Fibroblast of skin of right biceps (primary cell): ENCODE results near the gene MFRP.
"Not testable (repeated sequence)": the region's sequence is repeated elsewhere in the genome, so short reads cannot be mapped to it uniquely, and the experiment has no call there.

ENCODE experiments used
- DNase-seq: peaks from one replicate; pipeline ENCODE4 v3.0.0-alpha.2; 2013

The MFRP gene

GRCh38 chr11:119346605-119347004, at the start of gene MFRP:
TSS of gene MFRP (minus strand) at chr11:119346705. CDS start at chr11:119346513, 192 bp downstream.
- no peak for DNase-seq

DNA sequence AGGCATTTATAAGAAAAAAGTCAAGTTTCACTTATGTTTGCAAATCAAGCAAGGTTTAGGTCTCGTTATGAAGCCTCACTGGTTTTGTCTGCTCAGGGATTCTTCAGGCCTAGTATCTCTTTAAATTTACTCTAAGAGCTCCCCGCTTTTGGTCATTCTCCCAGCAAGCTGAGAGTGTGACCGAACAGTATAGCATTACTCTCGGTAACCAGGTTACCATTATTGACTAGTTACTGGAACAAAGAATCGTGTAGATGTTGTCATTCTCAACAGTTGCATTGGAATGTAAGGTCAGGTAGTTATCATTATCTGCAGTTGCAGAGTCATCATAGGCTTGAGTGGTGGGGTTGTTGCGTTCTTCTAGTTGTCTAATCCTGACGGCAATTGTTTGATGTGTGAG, 44.8 kb upstream of the MFRP start:
- DNase-seq: no peak

DNA sequence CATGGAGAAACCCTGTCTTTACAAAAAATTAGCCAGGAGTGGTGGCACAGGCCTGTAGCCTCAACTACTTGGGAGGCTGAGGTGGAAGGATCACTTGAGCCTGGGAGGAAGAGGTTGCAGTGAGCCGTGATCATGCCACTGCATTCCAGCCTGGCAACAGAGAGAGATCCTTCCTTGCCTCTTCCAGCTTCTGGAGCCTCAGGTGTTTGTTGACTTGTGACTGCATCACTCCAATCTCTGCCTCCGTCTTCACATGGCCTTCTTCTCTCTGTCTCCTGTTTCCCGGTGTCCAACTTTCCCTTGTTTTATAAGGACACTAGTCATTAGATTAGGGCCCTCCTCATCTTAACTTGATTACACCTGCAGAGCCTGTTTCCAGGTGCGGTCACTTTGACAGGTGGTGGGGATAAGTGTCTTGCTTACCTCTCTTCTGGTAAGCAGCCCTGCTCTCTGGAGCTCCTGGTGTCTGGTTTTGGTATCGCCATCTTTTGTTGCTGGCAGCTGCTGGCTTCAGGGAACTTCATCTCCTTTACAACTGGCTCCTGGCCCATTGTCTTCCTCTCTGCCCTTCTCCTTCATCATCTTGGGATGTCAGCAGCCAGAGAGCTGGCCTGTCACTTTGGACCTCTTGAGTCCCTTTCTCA, 43.2 kb upstream of the MFRP start:
- DNase-seq: no peak

GRCh38 chr11:119388103-119388502, 41.6 kb upstream of the MFRP start:
- no peak for DNase-seq

DNA sequence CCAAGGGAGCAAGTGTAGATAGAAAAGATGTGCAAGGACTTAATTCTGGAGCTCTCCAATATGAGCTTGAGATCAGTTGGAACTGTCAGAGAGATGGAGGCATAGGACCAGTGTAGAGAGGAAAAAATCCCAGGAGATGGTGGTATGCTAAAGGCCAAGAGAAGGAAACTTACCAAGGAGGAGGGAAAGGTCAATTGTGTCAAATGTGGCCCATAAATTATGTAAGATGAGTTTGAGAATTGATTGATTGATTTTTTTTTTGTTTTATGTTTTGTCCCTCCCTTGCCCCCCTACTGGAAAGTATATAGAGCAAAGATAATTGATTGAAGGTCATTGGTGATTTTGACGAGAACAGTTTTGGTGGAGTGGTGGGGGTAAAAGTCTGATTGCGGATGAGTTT, 37.8 kb upstream of the MFRP start:
- DNase-seq: no peak

DNA sequence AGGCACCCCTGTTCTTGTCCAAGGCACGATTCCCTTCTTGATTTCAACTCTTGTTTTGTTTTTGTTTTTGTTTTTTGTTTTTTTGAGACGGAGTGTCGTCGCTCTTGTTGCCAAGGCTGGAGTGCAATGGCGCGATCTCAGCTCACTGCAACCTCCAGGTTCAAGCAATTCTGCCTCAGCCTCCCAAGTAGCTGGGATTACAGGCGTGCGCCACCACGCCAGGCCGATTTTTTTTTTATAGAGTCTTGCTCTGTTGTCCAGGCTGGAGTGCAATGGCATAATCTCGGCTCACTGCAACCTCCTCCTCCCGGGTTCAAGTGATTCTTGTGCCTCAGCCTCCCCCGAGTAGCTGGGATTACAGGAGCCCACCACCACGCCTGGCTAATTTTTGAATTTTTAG, 36.0 kb upstream of the MFRP start:
- not testable (repeated sequence) for DNase-seq

DNA sequence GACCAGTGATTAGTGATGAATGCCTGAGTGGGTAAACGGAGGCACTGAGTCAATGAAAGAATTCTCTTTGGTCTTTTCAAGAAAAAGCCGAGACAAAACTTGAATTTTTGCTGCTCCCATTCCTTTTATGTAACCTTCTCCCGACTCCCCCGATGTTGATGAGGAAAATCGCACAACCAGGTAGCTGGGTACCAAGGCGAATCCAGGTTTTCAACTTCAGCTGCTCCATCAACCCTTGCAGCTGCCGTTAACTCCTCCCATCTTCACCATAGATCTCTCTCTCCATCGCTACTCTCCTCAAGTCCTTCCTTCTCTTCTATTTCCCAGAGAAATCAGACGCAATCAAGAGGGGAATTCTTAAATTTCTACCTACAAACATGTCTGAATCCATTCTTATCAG, 35.6 kb upstream of the MFRP start:
- DNase-seq: no peak

- peak; percentile 95 for DNase-seq
These were observed 34.9 kb upstream of the MFRP start, which contains the start of gene USP2 for GRCh38 chr11:119381181-119381988. TSS of gene USP2 (minus strand) at chr11:119381690. CDS start at chr11:119373480, 8,210 bp downstream.

- DNase-seq: no peak
These were observed 34.3 kb upstream of the MFRP start for GRCh38 chr11:119380827-119381180.

DNA sequence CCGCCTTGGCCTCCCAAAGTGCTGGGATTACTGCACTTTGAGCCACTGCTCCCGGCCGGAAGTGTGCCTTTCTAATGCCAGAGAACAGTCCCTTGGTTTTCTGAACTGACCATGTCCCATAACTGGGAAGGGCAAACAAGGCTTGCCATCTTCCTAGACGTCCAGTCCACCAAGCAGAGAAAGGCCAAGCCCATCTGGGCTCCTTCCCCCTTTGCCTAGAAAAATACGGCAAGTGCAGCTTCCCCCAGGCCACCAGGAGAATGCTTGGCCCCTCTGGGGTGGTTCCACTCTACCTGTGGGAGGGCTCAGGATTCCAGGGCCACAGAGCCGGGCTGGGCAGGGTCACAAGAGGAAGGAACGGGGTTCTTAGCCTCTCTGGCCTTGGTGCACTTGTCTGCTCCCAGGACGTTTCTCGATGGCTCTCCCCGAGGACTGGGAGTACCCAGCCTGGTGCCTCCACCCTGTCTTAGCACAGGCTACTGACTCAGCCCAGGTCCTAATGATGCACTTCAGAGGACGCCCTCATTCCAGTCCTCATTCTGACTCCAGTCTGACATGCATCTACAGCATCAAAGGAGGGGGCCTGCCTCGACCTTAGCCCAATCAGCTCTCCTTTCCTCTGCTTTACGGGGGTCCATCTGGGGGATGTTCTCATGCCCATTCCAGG, 33.8 kb upstream of the MFRP start:
- no peak for DNase-seq

- DNase-seq: no peak
These were observed 32.5 kb upstream of the MFRP start for GRCh38 chr11:119378851-119379465.

DNA sequence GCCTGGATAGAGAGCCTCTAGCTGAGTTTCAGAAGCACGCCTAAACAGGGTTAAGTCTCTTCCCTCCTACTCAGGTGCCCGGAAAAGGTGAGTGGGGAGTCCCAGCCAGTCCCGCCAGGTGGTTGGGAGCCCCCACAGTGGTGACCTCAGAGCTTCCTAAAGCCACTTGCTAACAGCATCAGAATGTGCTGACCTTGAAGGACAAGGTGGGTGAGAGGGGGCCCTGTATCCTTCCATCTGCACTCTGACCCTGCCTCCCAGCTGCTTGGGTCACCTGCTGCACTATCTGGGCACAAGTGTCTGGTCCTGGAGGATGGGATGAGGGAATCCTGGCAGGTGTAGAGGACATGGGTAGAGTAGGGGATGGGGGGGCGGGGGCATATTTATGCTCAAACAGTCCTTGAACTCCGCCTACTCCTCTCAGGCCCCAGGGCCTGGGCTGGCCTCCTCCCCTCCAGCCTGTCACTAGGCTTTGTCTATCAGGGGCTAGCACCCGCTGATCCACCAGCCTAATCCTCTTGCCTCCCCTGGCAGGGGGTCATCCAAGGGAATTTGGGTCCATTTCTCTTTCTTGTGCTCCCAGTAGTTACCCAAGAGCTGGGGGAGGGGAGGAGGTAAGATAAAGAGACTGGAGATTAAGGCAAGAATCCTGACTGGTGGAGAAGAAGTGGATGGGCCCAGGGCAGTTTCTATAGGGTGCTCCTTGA, 31.6 kb upstream of the MFRP start:
- DNase-seq: no peak

GRCh38 chr11:119377112-119377901, 30.8 kb upstream of the MFRP start:
- DNase-seq: no peak

DNA sequence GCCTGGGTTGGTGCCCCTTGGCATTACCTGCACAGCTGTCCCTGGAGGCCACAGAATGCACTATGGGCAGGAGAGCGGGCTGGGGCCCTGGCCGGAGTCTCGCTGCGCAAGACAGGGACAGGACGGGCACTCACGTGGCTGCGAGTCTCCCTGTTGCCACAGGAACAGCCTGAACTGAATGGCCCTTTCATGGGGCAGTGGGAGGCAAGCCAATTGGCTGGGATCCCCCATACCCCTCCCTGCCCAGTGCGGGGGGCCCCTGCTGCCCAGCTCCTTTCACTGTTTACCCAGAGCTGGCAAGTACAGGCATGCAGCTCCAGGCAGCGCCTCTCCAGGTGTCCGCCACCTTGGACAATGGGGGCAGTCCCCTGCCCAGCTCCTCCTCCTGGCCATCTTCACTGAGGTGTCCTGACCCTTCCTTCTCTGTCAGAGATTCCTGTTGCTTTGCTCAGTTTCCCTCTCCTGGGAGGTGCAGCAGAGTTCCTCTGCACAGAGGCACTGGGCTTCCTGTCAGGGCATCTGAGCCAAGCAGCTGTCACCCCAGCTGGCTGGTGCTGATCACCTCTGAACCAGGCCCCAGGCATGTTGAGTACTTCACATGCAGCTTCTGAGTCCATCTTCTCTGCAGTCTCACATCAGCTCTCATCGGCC, 29.8 kb upstream of the MFRP start:
- DNase-seq: no peak

GRCh38 chr11:119375337-119376196, 29.1 kb upstream of the MFRP start:
- DNase-seq: peak; percentile 49

DNA sequence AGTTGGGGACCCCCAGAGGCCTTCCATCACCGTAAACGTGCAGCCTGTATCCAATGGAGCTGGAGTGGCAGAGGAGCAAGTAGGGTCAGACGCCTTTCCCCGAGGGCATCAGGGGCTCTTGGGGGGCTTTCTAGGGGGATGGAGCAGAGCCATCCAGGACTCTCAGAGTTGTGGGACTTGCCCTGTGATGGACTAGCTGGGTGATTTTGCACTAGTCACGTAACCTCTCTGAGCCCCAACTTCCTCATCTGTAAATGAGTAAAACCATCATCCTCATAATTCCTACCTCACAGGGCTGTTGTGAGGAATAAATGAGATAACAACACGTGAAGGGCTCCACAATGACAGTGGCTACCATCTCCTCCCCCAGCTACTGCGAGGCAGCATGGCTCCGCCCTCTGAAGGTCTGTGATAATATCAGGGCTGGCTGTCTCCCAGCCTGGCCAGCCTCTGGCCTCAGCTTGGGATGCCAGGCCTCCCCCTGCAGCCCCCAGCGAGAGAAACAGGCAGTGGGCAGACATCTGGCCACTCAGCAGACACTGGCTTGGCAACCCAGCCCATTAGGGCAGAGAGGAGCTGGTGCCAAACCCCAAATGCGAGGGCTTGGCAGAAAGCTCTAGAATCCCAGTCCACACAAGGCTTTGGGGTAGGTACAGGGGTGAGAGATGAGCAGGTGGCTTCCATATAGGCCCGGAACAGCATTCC, 28.3 kb upstream of the MFRP start:
- no peak for DNase-seq

DNA sequence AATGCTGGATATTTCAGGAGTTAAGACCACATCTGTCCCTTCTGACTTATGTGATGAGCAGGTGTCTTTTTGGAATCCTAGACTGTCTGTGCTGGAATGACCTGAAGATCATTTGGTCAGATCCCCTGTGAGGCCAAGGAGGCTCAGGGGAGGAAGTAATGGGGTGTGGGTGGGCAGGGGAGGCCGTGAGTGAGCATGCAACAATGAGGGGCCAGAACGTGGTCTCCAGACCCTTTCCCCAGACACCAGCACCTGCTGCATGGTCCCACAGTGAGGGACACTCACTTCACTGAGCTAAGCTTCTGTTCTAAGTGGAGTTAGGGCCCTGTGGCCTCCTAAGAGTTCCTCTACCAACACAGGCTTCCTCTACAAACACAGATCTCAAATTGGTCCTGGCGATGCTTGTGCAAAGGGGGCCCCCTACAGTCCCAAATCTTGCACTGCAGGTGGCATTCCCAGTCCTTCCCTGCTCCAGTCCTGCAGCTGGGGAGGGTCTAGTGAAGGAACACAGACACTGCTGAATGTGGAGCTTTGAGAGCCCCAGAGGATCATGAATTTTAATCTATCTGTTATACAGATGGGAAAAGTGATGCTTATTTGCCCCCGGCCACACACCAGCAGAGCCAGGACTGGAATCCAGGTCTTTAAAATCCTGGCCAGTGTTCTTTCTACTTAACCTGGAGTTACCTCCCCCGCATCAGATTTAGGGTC, 27.6 kb upstream of the MFRP start:
- DNase-seq: peak; percentile 69

GRCh38 chr11:119373059-119373920, 26.8 kb upstream of the MFRP start:
- DNase-seq: no peak
